GM19455 (cell line): ENCODE measurements around the gene EDN3.

ENCODE experiments used
- ATAC-seq: cut with Tn5 transposase; IDR thresholded peaks from one replicate; pipeline ENCODE4 v1.9.1; 2021; ENCODE audit not compliant: unreplicated experiment

The EDN3 gene

GRCh38 chr20:59307270-59307669 is 6.9 kb downstream of the EDN3 start:
- ATAC-seq: no peak

GRCh38 chr20:59308493-59309201 is 8.2 kb downstream of the EDN3 start:
- no peak for ATAC-seq

- ATAC-seq: no peak
These were observed 8.8 kb downstream of the EDN3 start for GRCh38 chr20:59309218-59309617.

- ATAC-seq: no peak
These were observed 14.6 kb downstream of the EDN3 start for GRCh38 chr20:59314997-59315396.

GRCh38 chr20:59316911-59317731 is 16.7 kb downstream of the EDN3 start:
- ATAC-seq: no peak

GRCh38 chr20:59318201-59318790 is 17.9 kb downstream of the EDN3 start:
- ATAC-seq: no peak

- ATAC-seq: no peak
These were observed 18.4 kb downstream of the EDN3 start for GRCh38 chr20:59318803-59319202.

- ATAC-seq: no peak
These were observed 20.0 kb downstream of the EDN3 start for GRCh38 chr20:59320426-59320825.

- no peak for ATAC-seq
These were observed 20.6 kb downstream of the EDN3 start for GRCh38 chr20:59320854-59321647.

- ATAC-seq: no peak
These were observed 21.7 kb downstream of the EDN3 start for GRCh38 chr20:59322081-59322480.

GRCh38 chr20:59322585-59323454 is 22.4 kb downstream of the EDN3 start:
- ATAC-seq: no peak

- ATAC-seq: no peak
These were observed 23.3 kb downstream of the EDN3 start for GRCh38 chr20:59323731-59324130.

- ATAC-seq: no peak
These were observed 24.2 kb downstream of the EDN3 start for GRCh38 chr20:59324521-59325141.

- ATAC-seq: no peak
These were observed 24.7 kb downstream of the EDN3 start for GRCh38 chr20:59325142-59325523.

GRCh38 chr20:59326188-59326587 is 25.8 kb downstream of the EDN3 start:
- no peak for ATAC-seq

- no peak for ATAC-seq
These were observed 27.7 kb downstream of the EDN3 start for GRCh38 chr20:59328071-59328470.

- no peak for ATAC-seq
These were observed 31.4 kb downstream of the EDN3 start for GRCh38 chr20:59331721-59332329.

- no peak for ATAC-seq
These were observed 32.9 kb downstream of the EDN3 start for GRCh38 chr20:59333260-59333845.

- ATAC-seq: no peak
These were observed 33.5 kb downstream of the EDN3 start for GRCh38 chr20:59333951-59334350.
